B cell (primary cell): Measurements from ENCODE around the gene ATXN1. TPM values are rescaled to one million over a fixed set of nuclear protein-coding genes. Genes with fewer than 3 reads are reported as not detected.

Experiments
- ATAC-seq: fragments of 200-7000 bp; cut with Tn5 transposase; one replicate; pipeline ENCODE4 v1.10.0; 2021; ENCODE audit warnings: low read depth, mild to moderate bottlenecking, moderate number of reproducible peaks, moderate library complexity
- CTCF ChIA-PET: fragments of 350-600 bp; sonication (Branson Sonifier 250); formaldehyde crosslinking; loops from one replicate; lab custom pipeline; 2021; ENCODE audit warnings: antibody characterized with exemption, inconsistent platforms; lab: Charles Lee
- POLR2A ChIA-PET: fragments of 350-600 bp; sonication (Branson Sonifier 250); formaldehyde crosslinking; loops from one replicate; lab custom pipeline; 2021; ENCODE audit warnings: antibody characterized with exemption; lab: Charles Lee
- DNase-seq: peaks from one replicate; pipeline ENCODE4 v3.0.0; 2013
- H2AFZ ChIP-seq: 2 replicates; pipeline ENCODE4 v1.6.1; 2012; ENCODE audit warnings: mild to moderate bottlenecking, low read depth, low read length; ENCODE audit not compliant: insufficient read depth, poor library complexity, severe bottlenecking
- H3K27ac ChIP-seq, 2 donors: 1 replicate in 1 of 2; 2 replicates in 1 of 2; pipeline ENCODE4 v1.5.1; 2012 to 2013; ENCODE audit warnings: low read length in 2 of 2, mild to moderate bottlenecking in 2 of 2, moderate library complexity in 1 of 2
- H3K27me3 ChIP-seq, 4 experiments: fragments of 200-600 bp in 1 of 4; sonication (generic) in 1 of 4; replicated peaks in 1 of 4; 1 replicate in 2 of 4; 2 replicates in 2 of 4; pipeline versions ENCODE4 v1.6.1 to v1.7.0; 2013 to 2016; ENCODE audit warnings: low read length in 3 of 4, mild to moderate bottlenecking in 2 of 4, mixed read lengths in 1 of 4, moderate library complexity in 1 of 4; ENCODE audit not compliant: insufficient read depth in 4 of 4, control insufficient read depth in 3 of 4; ENCODE audit errors: control extremely low read depth in 1 of 4
- H3K36me3 ChIP-seq, 2 experiments: replicated peaks in 1 of 2; 1 replicate in 1 of 2; 2 replicates in 1 of 2; pipeline versions ENCODE4 v1.6.1 to v1.7.1; 2013; ENCODE audit warnings: low read length in 1 of 2; ENCODE audit not compliant: insufficient read depth in 2 of 2, control insufficient read depth in 1 of 2; ENCODE audit errors: control extremely low read depth in 1 of 2, extremely low read depth in 1 of 2
- H3K4me1 ChIP-seq, 2 donors: fragments of 200-600 bp in 1 of 2; sonication (generic) in 1 of 2; 1 replicate in 1 of 2; 2 replicates in 1 of 2; pipeline versions ENCODE4 v1.5.1 to v1.6.1; 2013 to 2017; ENCODE audit warnings: low read length in 2 of 2; ENCODE audit not compliant: control insufficient read depth in 2 of 2, insufficient read depth in 2 of 2
- H3K4me2 ChIP-seq: replicated peaks from 2 replicates; pipeline ENCODE3; 2012; ENCODE audit warnings: mild to moderate bottlenecking, low read depth, low read length; ENCODE audit not compliant: poor library complexity, severe bottlenecking
- H3K4me3 ChIP-seq, 5 experiments: fragments of 200-600 bp in 1 of 5; sonication (generic) in 1 of 5; 1 replicate in 3 of 5; 2 replicates in 2 of 5; pipeline versions ENCODE4 v1.5.1 to v1.7.0; 2011 to 2016; ENCODE audit warnings: low read length in 4 of 5, mild to moderate bottlenecking in 4 of 5, low read depth in 2 of 5, control low read depth in 1 of 5, moderate library complexity in 1 of 5; ENCODE audit not compliant: insufficient read depth in 1 of 5; ENCODE audit errors: control extremely low read depth in 1 of 5, extremely low read depth in 1 of 5
- H3K79me2 ChIP-seq: fragments of 200-600 bp; sonication (generic); one replicate; pipeline ENCODE4 v1.6.0; 2016; ENCODE audit warnings: low read length; ENCODE audit not compliant: control insufficient read depth, insufficient read depth
- H3K9ac ChIP-seq: fragments of 200-600 bp; sonication (generic); 2 replicates; pipeline ENCODE4 v1.6.1; 2017; ENCODE audit warnings: mild to moderate bottlenecking, low read length, moderate library complexity
- H3K9me3 ChIP-seq, 3 donors: one replicate each; pipeline versions ENCODE4 v1.6.1 to v1.7.1; 2013; ENCODE audit warnings: low read length in 2 of 3; ENCODE audit not compliant: control insufficient read depth in 2 of 3, insufficient read depth in 1 of 3; ENCODE audit errors: control extremely low read depth in 1 of 3
- H4K20me1 ChIP-seq: 2 replicates; pipeline ENCODE4 v1.6.0; 2012; ENCODE audit warnings: mild to moderate bottlenecking, low read length; ENCODE audit not compliant: insufficient read depth, control insufficient read depth, poor library complexity, severe bottlenecking
- H3K27ac Mint-ChIP-seq: one replicate; pipeline ENCODE4 v1.8.0; 2021; ENCODE audit warnings: mixed read lengths
- H3K27me3 Mint-ChIP-seq: one replicate; pipeline ENCODE4 v1.8.0; 2021; ENCODE audit warnings: mixed read lengths
- H3K4me1 Mint-ChIP-seq: one replicate; pipeline ENCODE4 v1.8.0; 2021; ENCODE audit warnings: mixed read lengths
- H3K4me3 Mint-ChIP-seq: one replicate; pipeline ENCODE4 v1.8.0; 2021; ENCODE audit warnings: mixed read lengths
- H3K9me3 Mint-ChIP-seq: one replicate; pipeline ENCODE4 v1.8.0; 2022; ENCODE audit warnings: mixed read lengths; ENCODE audit not compliant: insufficient read depth
- CTCF ChIP-seq: fragments of 200-600 bp; IDR thresholded peaks from one replicate; pipeline ENCODE4 v1.8.0; 2022; ENCODE audit warnings: antibody characterized with exemption, mild to moderate bottlenecking
- EZH2 ChIP-seq: IDR thresholded peaks from 2 replicates; pipeline ENCODE4 v1.6.1; 2012; ENCODE audit warnings: borderline replicate concordance, low read depth, mild to moderate bottlenecking, moderate library complexity, low read length; ENCODE audit not compliant: insufficient read depth, poor library complexity, severe bottlenecking
- WGBS: methylation state at CpG from one replicate; pipeline ENCODE4 v1.1.5; 2013; ENCODE audit warnings: missing lambda C conversion rate; ENCODE audit not compliant: insufficient coverage; 5-methylcytosine and 5-hydroxymethylcytosine counted together
- intact Hi-C: fragments of 100-400 bp; cut with micrococcal nuclease; formaldehyde crosslinking; loops from one replicate; pipeline ENCODE4 v1.10.0; 2022
- polyA plus RNA-seq: library from polyadenylated mRNA; depleted of rRNA; stranded (reverse); fragments of >200 nt; gene quantifications from 2 replicates; pipeline ENCODE4 v1.2.3, GENCODE V29; 2012
- total RNA-seq, 2 donors: library from RNA; stranded (reverse); fragments of 120-200 nt in 1 of 2; gene quantifications; 1 replicate in 1 of 2; 2 replicates in 1 of 2; pipeline versions ENCODE4 v1.2.3 to v1.2.4, GENCODE V29; 2013 to 2022

ATXN1 gene
- total and polyA plus RNA-seq, 2 donors (not counting 1 experiment from before 2014, with no cell fraction given), result 5.7 to 63.8 TPM

GRCh38 chr6:16490616-16491015 lies 270.6 kb downstream of the ATXN1 start:
- peaks cover 35% of the 10 kb centered on the region for H3K4me1 Mint-ChIP-seq
- H3K4me2 ChIP-seq, result no peak overlapping the region
- no peaks in the 10 kb centered on the region for H3K27me3 Mint-ChIP-seq
- ATAC-seq (no peak), DNase-seq (no peak)
- ChIA-PET CTCF (interaction anchor here (0.6 to 1.5 kb wide), 4 partner anchors 10 to 237 kb away, joined by 3 to 6 read pairs (median 4); no protein-coding TSS in a partner anchor), POLR2A (no interaction called here)
- TF ChIP-seq CTCF (no peak), EZH2 (no peak)
- H2AFZ ChIP-seq, result no peak overlapping the region
- no peaks in the 10 kb centered on the region for H3K27me3 ChIP-seq
- H3K9me3 Mint-ChIP-seq, result no peaks in the 10 kb centered on the region
- no peak overlapping the region for H3K4me3 Mint-ChIP-seq
- H3K27ac Mint-ChIP-seq, result no peak overlapping the region
- peaks cover 5 to 15% of the 10 kb centered on the region in 2 donors for H3K4me1 ChIP-seq
- no peaks in the 10 kb centered on the region for H3K9me3 ChIP-seq
- H3K4me3 ChIP-seq, result no peak overlapping the region
- H4K20me1 ChIP-seq, result no peaks in the 10 kb centered on the region
- no peaks in the 10 kb centered on the region for H3K36me3 ChIP-seq
- 100% methylated on average over 2 of the region's 2 CpGs for WGBS
- no peaks in the 10 kb centered on the region for H3K79me2 ChIP-seq
- H3K27ac ChIP-seq, result no peak overlapping the region
- no peak overlapping the region for H3K9ac ChIP-seq
- intact Hi-C loops, result no loop called here

- Mint-ChIP-seq H3K4me1 (peaks cover 21% of the 10 kb centered on the region), H3K27ac (peak overlapping the region; percentile 34), H3K9me3 (no peaks in the 10 kb centered on the region), H3K4me3 (no peak overlapping the region), H3K27me3 (no peaks in the 10 kb centered on the region)
- H3K4me2 ChIP-seq, result no peak overlapping the region
- intact Hi-C loops, result no loop called here
- H3K4me3 ChIP-seq, result no peak overlapping the region
- H3K9me3 ChIP-seq, result no peaks in the 10 kb centered on the region
- H3K27me3 ChIP-seq, result no peaks in the 10 kb centered on the region
- WGBS, result 84% methylated on average over 2 of the region's 2 CpGs
- DNase-seq, result no peak
- no peaks in the 10 kb centered on the region for H3K79me2 ChIP-seq
- no peak for ATAC-seq
- TF ChIP-seq EZH2 (no peak), CTCF (no peak)
- H3K9ac ChIP-seq, result no peak overlapping the region
- POLR2A ChIA-PET, result no interaction called here
- no peaks in the 10 kb centered on the region for H3K36me3 ChIP-seq
- no peak overlapping the region for H3K27ac ChIP-seq
- CTCF ChIA-PET, result no interaction called here
- H3K4me1 ChIP-seq, result peaks cover 5% of the 10 kb centered on the region in 2 donors
- H2AFZ ChIP-seq, result no peak overlapping the region
- no peaks in the 10 kb centered on the region for H4K20me1 ChIP-seq
Measured at GRCh38 chr6:16488813-16489212, 272.4 kb downstream of the ATXN1 start.
